PC-9 (cell line): ENCODE results near the gene TK1. TPM values are rescaled to one million over a fixed set of nuclear protein-coding genes. Genes with fewer than 3 reads are reported as not detected.

ENCODE experiments used
- BruUV-seq: library from RNA; stranded (reverse); fragments of 400-500 nt; replicated peaks from 2 replicates; lab custom pipeline; 2021; lab: Mats Ljungman, UMichigan
- CTCF ChIA-PET: fragments of 300-600 bp; sonication (Branson Sonifier 250); formaldehyde crosslinking; loops from one replicate; lab custom pipeline; 2022; ENCODE audit warnings: antibody characterized with exemption; lab: Charles Lee
- POLR2A ChIA-PET: fragments of 300-600 bp; sonication (Branson Sonifier 250); formaldehyde crosslinking; loops from one replicate; lab custom pipeline; 2022; ENCODE audit warnings: antibody characterized with exemption; ENCODE audit not compliant: unreplicated experiment; lab: Charles Lee
- DNase-seq, 2 experiments: peaks; one replicate each; pipeline versions ENCODE4 v3.0.0 to v3.0.0-alpha.2; 2015 to 2022; ENCODE audit warnings: mixed read lengths in 1 of 2
- H2AFZ ChIP-seq: fragments of 200-600 bp; sonication (generic); 2 replicates; pipeline ENCODE4 v1.8.1; 2017; ENCODE audit warnings: antibody characterized with exemption
- H3F3A ChIP-seq: fragments of 200-600 bp; sonication (generic); 2 replicates; pipeline ENCODE4 v1.8.1; 2017; ENCODE audit warnings: antibody characterized with exemption, mild to moderate bottlenecking, low read depth; ENCODE audit not compliant: insufficient read depth
- H3K27ac ChIP-seq: fragments of 200-600 bp; sonication (generic); 2 replicates; pipeline ENCODE4 v1.6.1; 2016; ENCODE audit warnings: mixed run types
- H3K27me3 ChIP-seq: fragments of 200-600 bp; sonication (generic); 2 replicates; pipeline ENCODE4 v1.6.1; 2016; ENCODE audit warnings: low read depth, mixed run types; ENCODE audit not compliant: insufficient read depth
- H3K36me3 ChIP-seq: fragments of 200-600 bp; sonication (generic); 2 replicates; pipeline ENCODE4 v1.6.1; 2016; ENCODE audit warnings: low read depth, mixed run types
- H3K4me1 ChIP-seq: fragments of 200-600 bp; sonication (generic); replicated peaks from 2 replicates; pipeline ENCODE4 v1.6.1; 2016; ENCODE audit warnings: mixed run types; ENCODE audit not compliant: insufficient read depth
- H3K4me2 ChIP-seq: fragments of 200-600 bp; sonication (generic); 2 replicates; pipeline ENCODE4 v1.6.1; 2017; ENCODE audit warnings: mixed run types
- H3K4me3 ChIP-seq: fragments of 200-600 bp; sonication (generic); 2 replicates; pipeline ENCODE4 v1.6.1; 2016; ENCODE audit warnings: mixed run types
- H3K79me2 ChIP-seq: fragments of 200-600 bp; sonication (generic); 2 replicates; pipeline ENCODE4 v1.6.1; 2017; ENCODE audit warnings: low read depth, mixed run types
- H3K9me2 ChIP-seq: fragments of 200-600 bp; sonication (generic); 2 replicates; pipeline ENCODE4 v1.8.1; 2017; ENCODE audit warnings: mild to moderate bottlenecking; ENCODE audit not compliant: insufficient read depth
- H3K9me3 ChIP-seq: fragments of 200-600 bp; sonication (generic); 2 replicates; pipeline ENCODE4 v1.8.1; 2016; ENCODE audit warnings: low read depth; ENCODE audit not compliant: insufficient read depth
- H4K20me1 ChIP-seq: fragments of 200-600 bp; sonication (generic); 2 replicates; pipeline ENCODE4 v1.8.1; 2017; ENCODE audit not compliant: insufficient read depth
- CTCF ChIP-seq: fragments of 200-600 bp; sonication (generic); conservative IDR thresholded peaks from 2 replicates; pipeline ENCODE4 v1.6.1; 2017; ENCODE audit warnings: mixed run types, antibody characterized with exemption, mild to moderate bottlenecking, moderate library complexity
- EZH2 ChIP-seq: fragments of 200-600 bp; sonication (generic); IDR thresholded peaks from 2 replicates; pipeline ENCODE4 v1.8.0; 2017; ENCODE audit warnings: antibody characterized with exemption, low read depth
- intact Hi-C: fragments of 100-400 bp; cut with micrococcal nuclease; formaldehyde crosslinking; loops from one replicate; pipeline ENCODE4 v1.10.0; 2022; ENCODE audit not compliant: unreplicated experiment
- total RNA-seq: library from RNA; stranded (reverse); gene quantifications from 2 replicates; pipeline ENCODE4 v1.2.3, GENCODE V29; 2021

The TK1 gene
- total RNA-seq, 1 experiment from 2014 or later: 137 TPM

DNA sequence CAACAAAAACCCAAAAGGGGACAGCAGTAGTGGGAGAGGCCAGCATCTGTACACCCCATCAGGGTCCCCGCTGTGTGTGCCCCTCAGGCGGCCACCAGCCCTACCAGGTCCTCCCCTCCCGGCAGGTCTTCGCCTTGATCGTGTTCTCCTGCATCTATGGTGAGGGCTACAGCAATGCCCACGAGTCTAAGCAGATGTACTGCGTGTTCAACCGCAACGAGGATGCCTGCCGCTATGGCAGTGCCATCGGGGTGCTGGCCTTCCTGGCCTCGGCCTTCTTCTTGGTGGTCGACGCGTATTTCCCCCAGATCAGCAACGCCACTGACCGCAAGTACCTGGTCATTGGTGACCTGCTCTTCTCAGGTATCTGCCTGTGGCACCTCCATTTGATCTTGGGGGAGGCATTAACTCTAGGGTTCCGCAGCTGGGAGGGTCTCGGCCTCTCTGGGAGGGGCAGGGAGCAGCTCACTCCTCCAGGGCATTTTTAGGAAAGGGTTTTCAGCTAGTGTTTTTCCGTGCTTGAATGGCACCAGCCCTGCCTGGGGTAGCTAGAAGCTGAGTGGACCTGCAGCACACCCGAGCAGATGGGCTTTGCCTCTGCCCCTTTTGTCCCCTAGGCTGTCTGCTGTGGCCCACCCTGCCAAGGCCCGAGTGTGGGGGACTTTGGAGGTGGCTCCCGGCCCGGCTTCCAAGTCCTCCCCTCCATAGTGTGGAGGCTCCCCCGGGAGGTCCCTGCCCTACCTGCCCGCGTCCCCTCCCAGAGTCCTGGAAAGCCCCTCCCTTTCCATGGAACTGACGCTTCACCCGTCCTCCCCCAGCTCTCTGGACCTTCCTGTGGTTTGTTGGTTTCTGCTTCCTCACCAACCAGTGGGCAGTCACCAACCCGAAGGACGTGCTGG lies 15.9 kb downstream of the TK1 start:
- H2AFZ ChIP-seq: no peak overlapping the region
- no peak overlapping the region for H3K4me2 ChIP-seq
- no peaks in the 10 kb centered on the region for H3K9me3 ChIP-seq
- H3K4me3 ChIP-seq: no peak overlapping the region
- H4K20me1 ChIP-seq: peaks cover 7% of the 10 kb centered on the region; the same call in 1 of the 2 replicates
- H3K79me2 ChIP-seq: 0 out of 2 replicates have a peak, but pooled peaks cover 6% of the 10 kb centered on the region
- POLR2A ChIA-PET: no interaction called here
- no peaks in the 10 kb centered on the region for H3K27me3 ChIP-seq
- peaks cover 23% of the 10 kb centered on the region for H3F3A ChIP-seq
- H3K36me3 ChIP-seq: no peaks in the 10 kb centered on the region
- H3K9me2 ChIP-seq: no peaks in the 10 kb centered on the region
- no peak overlapping the region for H3K27ac ChIP-seq
- TF ChIP-seq EZH2: no peak
- no peak for TF ChIP-seq CTCF
- no peak for DNase-seq
- CTCF ChIA-PET: interaction anchor here (0.7 to 1.1 kb wide), 2 partner anchors 86 to 304 kb away, joined by 3 read pairs; no protein-coding TSS in a partner anchor
- peaks cover 10% of the 10 kb centered on the region; the same call in 1 of the 2 replicates for H3K4me1 ChIP-seq
- no TSS peak for BruUV-seq
- intact Hi-C loops: no loop called here

GRCh38 chr17:78168903-78169793 lies 17.7 kb downstream of the TK1 start:
- intact Hi-C loops: loop anchor here (1.0 kb wide), 1 partner anchor 27 kb away; no protein-coding TSS in a partner anchor
- H3K4me1 ChIP-seq: peaks cover 10% of the 10 kb centered on the region; the same call in 1 of the 2 replicates
- H2AFZ ChIP-seq: no peak overlapping the region
- no peaks in the 10 kb centered on the region for H3K9me2 ChIP-seq
- H3K9me3 ChIP-seq: no peaks in the 10 kb centered on the region
- H3F3A ChIP-seq: peaks cover 23% of the 10 kb centered on the region
- DNase-seq: peak in 1 of 2 experiments; percentile 74
- ChIA-PET CTCF (interaction anchor here (0.6 to 1.2 kb wide), 7 partner anchors 17 to 872 kb away, joined by 3 to 7 read pairs (median 4); partner anchors contain the start of gene TK1), POLR2A (interaction anchor here (0.6 to 0.7 kb wide), 3 partner anchors 17 to 72 kb away, joined by 4 to 12 read pairs (median 8); no protein-coding TSS in a partner anchor)
- no peaks in the 10 kb centered on the region for H3K36me3 ChIP-seq
- no peaks in the 10 kb centered on the region for H3K27me3 ChIP-seq
- 0 out of 2 replicates have a peak, but pooled peaks cover 6% of the 10 kb centered on the region for H3K79me2 ChIP-seq
- no TSS peak for BruUV-seq
- H4K20me1 ChIP-seq: peaks cover 7% of the 10 kb centered on the region; the same call in 1 of the 2 replicates
- H3K4me2 ChIP-seq: peak overlapping the region; percentile 81
- H3K27ac ChIP-seq: no peak overlapping the region
- peak overlapping the region; percentile 67 for H3K4me3 ChIP-seq
- TF ChIP-seq EZH2: no peak
- TF ChIP-seq CTCF: no peak
